ENCODE results near the gene THSD7A.
A peak's percentile ranks its signal among the peaks of the same experiment; 100 is the strongest.

Gene THSD7A

DNA sequence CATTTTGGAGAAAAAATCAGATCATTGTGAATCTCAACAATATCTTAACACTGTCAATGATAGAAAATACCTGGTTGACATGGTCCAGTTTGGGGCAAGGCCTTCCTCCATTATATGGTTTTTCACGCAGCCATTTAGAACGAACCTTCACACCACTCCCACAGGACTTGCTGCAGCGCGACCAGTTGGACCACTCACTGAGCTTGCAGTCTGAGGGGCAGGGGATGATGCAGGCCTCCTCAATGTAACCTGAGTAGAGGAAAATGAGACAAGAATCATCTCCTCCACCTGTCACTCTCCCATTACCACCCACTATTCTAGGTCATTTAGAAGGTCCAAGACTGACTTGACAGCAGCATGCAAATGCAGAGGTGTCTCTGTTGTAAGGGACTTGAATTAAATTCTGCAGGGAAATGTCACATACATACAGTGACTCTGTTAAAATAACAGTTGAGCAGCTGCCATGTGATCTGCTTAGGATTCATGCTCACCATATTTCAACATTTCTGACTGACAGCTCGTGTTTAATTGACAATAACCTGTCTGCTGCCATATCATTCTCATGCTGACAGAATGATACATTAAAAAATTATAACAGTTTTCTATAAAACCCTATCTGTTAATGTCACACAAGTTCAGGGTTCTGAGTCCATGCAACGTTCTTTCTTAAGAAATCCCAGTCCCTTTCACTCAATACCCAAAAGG is 403.0 kb downstream of the THSD7A start:
- H3K4me3 ChIP-seq (ENCODE audit: low read length), result no peak overlapping the region
- DNase-seq (ENCODE audit: low read depth), result no peak
- TF ChIP-seq CTCF (IDR thresholded peaks at IDR 0.05; ENCODE audit: insufficient read depth, low read depth, low read length, missing control alignments), result no peak

GRCh38 chr7:11427686-11428273 is 404.2 kb downstream of the THSD7A start:
- TF ChIP-seq CTCF (IDR thresholded peaks at IDR 0.05; ENCODE audit: insufficient read depth, low read depth, low read length, missing control alignments), result peak; percentile 77
- DNase-seq (ENCODE audit: low read depth), result peak; percentile 75

DNA sequence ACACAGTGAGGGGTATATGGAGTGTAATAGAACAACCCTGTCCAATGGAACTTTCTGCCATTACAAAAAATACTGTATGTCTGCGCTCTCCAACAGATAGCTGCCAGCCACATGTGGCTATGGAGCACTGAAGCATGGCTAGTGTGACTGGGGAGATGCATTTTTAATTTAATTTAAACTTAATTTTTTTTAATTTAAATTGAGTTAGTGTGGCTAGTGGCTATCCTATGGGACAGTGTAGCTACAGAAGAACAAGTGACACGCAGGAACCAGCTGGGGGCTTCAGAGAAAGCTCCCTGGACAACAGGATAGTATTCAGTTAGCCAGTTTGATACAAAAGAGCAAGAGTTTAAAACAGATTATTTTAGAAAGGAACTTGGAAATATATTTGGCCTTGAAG is 408.0 kb downstream of the THSD7A start:
- no peak overlapping the region for H3K4me3 ChIP-seq (ENCODE audit: low read length)
- no peak for DNase-seq (ENCODE audit: low read depth)
- TF ChIP-seq CTCF (IDR thresholded peaks at IDR 0.05; ENCODE audit: insufficient read depth, low read depth, low read length, missing control alignments), result no peak

More at GRCh38 chr7:11427686-11428273, 404.2 kb downstream of the THSD7A start:
- H3K4me3 ChIP-seq (ENCODE audit: low read length), result no peak overlapping the region

DNA sequence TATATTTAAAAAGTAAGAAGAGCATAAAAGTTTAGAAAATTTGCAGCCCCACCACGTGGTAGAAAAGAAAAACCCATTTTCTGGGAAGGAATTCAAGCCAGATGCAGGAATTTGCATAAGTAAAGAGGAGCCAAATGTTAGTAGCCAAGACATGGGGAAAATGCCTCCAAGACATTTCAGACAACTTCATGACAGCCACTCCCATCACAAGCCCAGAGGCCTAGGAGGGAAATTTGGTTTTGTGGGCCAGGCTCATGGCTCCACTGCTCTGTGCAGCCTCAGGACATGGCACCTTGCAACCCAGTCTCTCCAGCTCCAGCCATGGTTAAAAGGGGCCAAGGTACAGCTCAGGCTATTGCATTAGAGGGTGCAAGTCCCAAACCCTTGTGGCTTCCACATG is 411.9 kb downstream of the THSD7A start:
- TF ChIP-seq CTCF (IDR thresholded peaks at IDR 0.05; ENCODE audit: insufficient read depth, low read depth, low read length, missing control alignments), result no peak
- no peak for DNase-seq (ENCODE audit: low read depth)
- no peak overlapping the region for H3K4me3 ChIP-seq (ENCODE audit: low read length)

GRCh38 chr7:11416641-11417458 is 415.1 kb downstream of the THSD7A start:
- peak; percentile 28 for DNase-seq (ENCODE audit: low read depth)
- TF ChIP-seq CTCF (IDR thresholded peaks at IDR 0.05; ENCODE audit: insufficient read depth, low read depth, low read length, missing control alignments), result no peak
- no peak overlapping the region for H3K4me3 ChIP-seq (ENCODE audit: low read length)

- no peak overlapping the region for H3K4me3 ChIP-seq (ENCODE audit: low read length)
- DNase-seq (ENCODE audit: low read depth), result peak; percentile 55
- TF ChIP-seq CTCF (IDR thresholded peaks at IDR 0.05; ENCODE audit: insufficient read depth, low read depth, low read length, missing control alignments), result no peak
These were observed 416.9 kb downstream of the THSD7A start for GRCh38 chr7:11415101-11415500.
